Kidney (tissue), 14 donors: ENCODE data around the gene H3-3A. TPM values are rescaled to one million over a fixed set of nuclear protein-coding genes. Genes with fewer than 3 reads are reported as not detected.

Experiments
- DNase-seq, 5 donors: peaks; one replicate each; pipeline ENCODE4 v3.0.0-alpha.2; 2013 to 2020
- FAIRE-seq: peaks from 2 replicates; lab custom pipeline; 2012; peaks lifted over from hg19 to GRCh38; lab: Jason Lieb, UNC
- H3K27ac ChIP-seq, 2 donors: one replicate each; pipeline ENCODE4 v1.7.0; 2013; ENCODE audit warnings: low read depth in 2 of 2, low read length in 2 of 2, inconsistent platforms in 1 of 2
- H3K27me3 ChIP-seq: one replicate; pipeline ENCODE4 v1.7.1; 2013; ENCODE audit warnings: low read length, inconsistent platforms; ENCODE audit not compliant: control insufficient read depth, insufficient read depth
- H3K36me3 ChIP-seq, 3 donors: one replicate each; pipeline versions ENCODE4 v1.7.0 to v1.7.1; 2013; ENCODE audit warnings: low read length in 3 of 3, control low read depth in 1 of 3, inconsistent platforms in 1 of 3; ENCODE audit not compliant: insufficient read depth in 3 of 3, control insufficient read depth in 2 of 3
- H3K4me1 ChIP-seq, 3 donors: one replicate each; pipeline versions ENCODE4 v1.7.0 to v1.7.1; 2013; ENCODE audit warnings: low read length in 3 of 3, inconsistent platforms in 1 of 3, low read depth in 1 of 3; ENCODE audit not compliant: control insufficient read depth in 2 of 3, insufficient read depth in 2 of 3
- H3K4me3 ChIP-seq, 3 donors: one replicate each; pipeline versions ENCODE4 v1.7.0 to v1.8.1; 2013; ENCODE audit warnings: low read length in 3 of 3, control low read depth in 1 of 3, inconsistent platforms in 1 of 3
- H3K9ac ChIP-seq, 3 donors: one replicate each; pipeline versions ENCODE4 v1.7.0 to v1.7.1; 2013; ENCODE audit warnings: low read length in 3 of 3, control low read depth in 1 of 3, inconsistent platforms in 1 of 3
- H3K9me3 ChIP-seq, 3 donors: one replicate each; pipeline versions ENCODE4 v1.7.0 to v1.7.1; 2013; ENCODE audit warnings: low read length in 3 of 3, control low read depth in 1 of 3, inconsistent platforms in 1 of 3; ENCODE audit not compliant: control insufficient read depth in 2 of 3, insufficient read depth in 1 of 3
- CTCF ChIP-seq: IDR thresholded peaks from 3 replicates; pipeline ENCODE4 v1.5.1; 2012; ENCODE audit warnings: mild to moderate bottlenecking, moderate library complexity, borderline replicate concordance; ENCODE audit not compliant: insufficient read depth; ENCODE audit errors: extremely low read depth
- intact Hi-C: fragments of 100-400 bp; cut with DNase I; formaldehyde crosslinking; loops from one replicate; pipeline ENCODE4 v1.11.1; 2022
- polyA plus RNA-seq: library from polyadenylated mRNA; stranded (reverse); fragments of 350-450 nt; fragmentation: Illumina TruSeq; extraction: RNeasy Lipid Tissue Mini Kit (QIAGEN cat#74804); gene quantifications from one replicate; pipeline ENCODE4 v1.2.3, GENCODE V29; 2014; ENCODE audit warnings: low read depth, low replicate concordance; ENCODE audit not compliant: insufficient read depth
- total RNA-seq: library from RNA; stranded (reverse); fragmentation: NEBNext Ultra II Directional; extraction: Animal tissue kit (Norgen Biotek cat#: 25700); gene quantifications from one replicate; pipeline ENCODE4 v1.2.1, GENCODE V29; 2021
- donor health status: control.
- donor health status: control.
- donor health status: control.
- donor health status: control.
- donor health status: control.
- donor health status: DM: yes; HTN: yes; CAD: no.
- donor health status: Normal renal cell carcinoma (clear cell type).

H3-3A gene
- total and polyA plus RNA-seq, 2 donors from 2014 or later: 404 to 524 TPM

DNA sequence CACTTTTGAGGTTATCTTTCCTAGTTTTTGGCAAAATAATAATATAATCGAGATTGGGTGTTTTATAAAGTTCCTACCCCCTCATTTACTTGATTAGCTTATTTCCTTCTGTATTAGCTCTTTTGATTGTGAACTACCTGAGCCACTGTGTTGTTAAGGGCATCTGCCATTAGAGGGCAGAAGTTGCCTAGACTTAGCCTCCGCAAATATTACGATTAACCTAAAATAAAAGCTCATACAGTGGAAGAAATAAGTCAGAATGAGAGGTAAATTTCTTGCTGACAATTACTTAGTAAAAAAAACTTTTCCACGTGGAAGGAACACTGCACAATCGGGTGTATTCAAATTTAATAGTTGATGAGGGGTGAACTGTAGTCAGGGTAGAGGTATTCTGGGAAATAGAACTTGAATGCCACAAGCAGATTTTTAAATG is 2.3 kb downstream of the H3-3A start:
- H3K4me3 ChIP-seq: peak overlapping the region; percentile 83 to 93 (median 89)
- H3K36me3 ChIP-seq: peaks cover 3 to 29% (median 13%) of the 10 kb centered on the region in 3 donors
- H3K27me3 ChIP-seq: no peaks in the 10 kb centered on the region
- peak in 3 of 5 donors; percentile 44 to 83 (median 82) for DNase-seq
- peaks cover 10 to 24% (median 13%) of the 10 kb centered on the region in 3 donors for H3K4me1 ChIP-seq
- H3K9me3 ChIP-seq: no peaks in the 10 kb centered on the region
- peak overlapping the region in 1 of 2 donors; percentile 34 for H3K27ac ChIP-seq
- FAIRE-seq: peak; percentile 51
- H3K9ac ChIP-seq: peak overlapping the region; percentile 5 to 94 (median 93)
- intact Hi-C loops: no loop called here
- peak; percentile 76 for TF ChIP-seq CTCF

GRCh38 chr1:226066415-226067078 is 4.0 kb downstream of the H3-3A start:
- Histone ChIP-seq H3K36me3 (peaks cover 6 to 36% (median 13%) of the 10 kb centered on the region in 3 donors), H3K4me1 (peaks cover 5 to 16% (median 8%) of the 10 kb centered on the region in 3 donors), H3K4me3 (no peak overlapping the region), H3K9ac (no peak overlapping the region), H3K27ac (no peak overlapping the region), H3K27me3 (no peaks in the 10 kb centered on the region), H3K9me3 (no peaks in the 10 kb centered on the region)
- no peak for TF ChIP-seq CTCF
- peak in 1 of 5 donors; percentile 29 for DNase-seq
- no peak for FAIRE-seq
- intact Hi-C loops: no loop called here

GRCh38 chr1:226069811-226070489 is 7.4 kb downstream of the H3-3A start:
- DNase-seq (no peak), FAIRE-seq (no peak)
- Histone ChIP-seq H3K9ac (no peak overlapping the region), H3K9me3 (no peaks in the 10 kb centered on the region), H3K4me1 (peaks cover 3 to 15% (median 7%) of the 10 kb centered on the region in 3 donors), H3K27ac (no peak overlapping the region), H3K36me3 (peaks cover 13 to 50% (median 21%) of the 10 kb centered on the region in 3 donors), H3K27me3 (no peaks in the 10 kb centered on the region), H3K4me3 (no peak overlapping the region)
- TF ChIP-seq CTCF: no peak
- intact Hi-C loops: no loop called here
